Fibroblast of skin of back (primary cell): ENCODE data around the gene HASPIN. TPM values are rescaled to one million over a fixed set of nuclear protein-coding genes. Genes with fewer than 3 reads are reported as not detected.

Source experiments
- DNase-seq: peaks from one replicate; pipeline ENCODE4 v3.0.0-alpha.2; 2013
- polyA plus RNA-seq, 2 experiments: library from polyadenylated mRNA; unstranded; fragments of 120-200 nt; gene quantifications; one replicate each; pipeline ENCODE4 v1.2.1, GENCODE V29; 2013; ENCODE audit not compliant: insufficient read length in 2 of 2

HASPIN gene
- polyA plus RNA-seq (2013, experiment 1 of 2; ENCODE audit: insufficient read length): 6.1 TPM
- 1.0 TPM for polyA plus RNA-seq (2013, experiment 2 of 2; ENCODE audit: insufficient read length)

- peak; percentile 88 for DNase-seq
These were observed at the start of gene HASPIN for GRCh38 chr17:3723556-3724377. TSS of gene HASPIN (plus strand) at chr17:3723903. CDS start at chr17:3723936, 33 bp downstream.

GRCh38 chr17:3675886-3676285 is 47.8 kb upstream of the HASPIN start:
- DNase-seq: no peak

GRCh38 chr17:3678095-3678820 is 45.4 kb upstream of the HASPIN start:
- DNase-seq: no peak

- DNase-seq: no peak
These were observed 44.7 kb upstream of the HASPIN start for GRCh38 chr17:3678821-3679530.

GRCh38 chr17:3679531-3680126 is 44.1 kb upstream of the HASPIN start:
- DNase-seq: no peak

- no peak for DNase-seq
These were observed 42.6 kb upstream of the HASPIN start for GRCh38 chr17:3681057-3681456.

- no peak for DNase-seq
These were observed 42.1 kb upstream of the HASPIN start for GRCh38 chr17:3681565-3681964.

- DNase-seq: no peak
These were observed 41.7 kb upstream of the HASPIN start for GRCh38 chr17:3682033-3682432.

- peak; percentile 25 for DNase-seq
These were observed 40.6 kb upstream of the HASPIN start for GRCh38 chr17:3683054-3683511.

GRCh38 chr17:3685174-3685573 is 38.5 kb upstream of the HASPIN start:
- DNase-seq: no peak

- no peak for DNase-seq
These were observed 35.6 kb upstream of the HASPIN start for GRCh38 chr17:3688027-3688553.

GRCh38 chr17:3688852-3689261 is 34.8 kb upstream of the HASPIN start:
- DNase-seq: no peak

GRCh38 chr17:3689262-3690093 is 34.2 kb upstream of the HASPIN start:
- DNase-seq: no peak

- DNase-seq: no peak
These were observed 33.5 kb upstream of the HASPIN start for GRCh38 chr17:3690094-3690715.

- no peak for DNase-seq
These were observed 32.1 kb upstream of the HASPIN start for GRCh38 chr17:3691617-3692067.

- DNase-seq: no peak
These were observed 31.4 kb upstream of the HASPIN start for GRCh38 chr17:3692346-3692745.

- no peak for DNase-seq
These were observed 30.6 kb upstream of the HASPIN start for GRCh38 chr17:3693141-3693540.

GRCh38 chr17:3693829-3694231 is 29.9 kb upstream of the HASPIN start:
- no peak for DNase-seq

- no peak for DNase-seq
These were observed 28.5 kb upstream of the HASPIN start for GRCh38 chr17:3695129-3695722.

GRCh38 chr17:3695723-3696411 is 27.8 kb upstream of the HASPIN start, which contains the start of gene P2RX5:
TSS of gene P2RX5 (minus strand) at chr17:3696155. CDS start at chr17:3696005, 150 bp downstream.
- DNase-seq: peak; percentile 7
